GM12878 (cell line): Measurements from ENCODE around the gene FAHD2B. TPM values are rescaled to one million over a fixed set of nuclear protein-coding genes. Genes with fewer than 3 reads are reported as not detected.
"Not testable (repeated sequence)": the region's sequence is repeated elsewhere in the genome, so short reads cannot be mapped to it uniquely, and the experiment has no call there.

Experiments
- ATAC-seq: fragments of 200-7000 bp; cut with Tn5 transposase; 3 replicates; pipeline ENCODE4 v1.9.1; 2020; ENCODE audit warnings: mild to moderate bottlenecking, moderate library complexity
- BruUV-seq: library from RNA; stranded (reverse); fragments of 400-500 nt; replicated peaks from 2 replicates; lab custom pipeline; 2021; lab: Mats Ljungman, UMichigan
- CTCF ChIA-PET: fragments of 300-600 bp; sonication (Branson Sonifier 250); formaldehyde crosslinking; extraction: SDS; loops from one replicate; lab custom pipeline; 2021; ENCODE audit warnings: inconsistent platforms; lab: Yijun Ruan, JAX
- POLR2A ChIA-PET: fragments of 350-600 bp; formaldehyde crosslinking; extraction: SDS; loops from one replicate; lab custom pipeline; 2021; ENCODE audit warnings: inconsistent platforms; lab: Charles Lee
- RAD21 ChIA-PET: fragments of 300-600 bp; sonication (Branson Sonifier 250); formaldehyde crosslinking; loops from one replicate; lab custom pipeline; 2023; ENCODE audit warnings: antibody characterized with exemption; ENCODE audit not compliant: unreplicated experiment; lab: Charles Lee
- SMC1A ChIA-PET: fragments of 300-600 bp; sonication (Branson Sonifier 250); formaldehyde crosslinking; loops from one replicate; lab custom pipeline; 2023; ENCODE audit not compliant: unreplicated experiment, uncharacterized antibody; lab: Charles Lee
- DNase-seq: peaks from one replicate; pipeline ENCODE4 v3.0.0-alpha.2; 2011; ENCODE audit warnings: low read depth, low spot score
- FAIRE-seq: peaks from 3 replicates; lab custom pipeline; 2011; peaks lifted over from hg19 to GRCh38; lab: Jason Lieb, UNC
- H2AFZ ChIP-seq: 2 replicates; pipeline ENCODE4 v1.6.0; 2011; ENCODE audit warnings: low read depth, low read length, control low read depth; ENCODE audit not compliant: control insufficient read depth
- H3K27ac ChIP-seq: 2 replicates; pipeline ENCODE4 v1.5.1; 2011; ENCODE audit warnings: control low read depth; ENCODE audit not compliant: control insufficient read depth, insufficient read depth
- H3K27me3 ChIP-seq, 2 experiments: replicated peaks in 1 of 2; 2 replicates each; pipeline versions ENCODE4 v1.6.0 to v1.6.1; 2011; ENCODE audit warnings: low read length in 1 of 2; ENCODE audit not compliant: control insufficient read depth in 2 of 2, insufficient read depth in 2 of 2
- H3K36me3 ChIP-seq, 2 experiments: 2 replicates each; pipeline ENCODE4 v1.5.1; 2011; ENCODE audit warnings: low read length in 1 of 2; ENCODE audit not compliant: control insufficient read depth in 2 of 2, insufficient read depth in 2 of 2
- H3K4me1 ChIP-seq: 2 replicates; pipeline ENCODE4 v1.6.1; 2011; ENCODE audit warnings: mild to moderate bottlenecking, low read length, moderate library complexity, mixed read lengths; ENCODE audit not compliant: control insufficient read depth, insufficient read depth
- H3K4me2 ChIP-seq: 2 replicates; pipeline ENCODE4 v1.6.0; 2011; ENCODE audit warnings: control low read depth; ENCODE audit not compliant: control insufficient read depth, insufficient read depth
- H3K4me3 ChIP-seq: fragments of 200-600 bp; sonication (generic); 2 replicates; pipeline ENCODE4 v1.5.1; 2016
- H3K79me2 ChIP-seq: 2 replicates; pipeline ENCODE4 v1.6.0; 2011; ENCODE audit warnings: low read length; ENCODE audit not compliant: control insufficient read depth, insufficient read depth
- H3K9ac ChIP-seq: 2 replicates; pipeline ENCODE4 v1.8.0; 2011; ENCODE audit warnings: low read length, control low read depth, mixed read lengths; ENCODE audit not compliant: control insufficient read depth, insufficient read depth
- H3K9me3 ChIP-seq: replicated peaks from 3 replicates; pipeline ENCODE4 v1.5.1; 2011; ENCODE audit warnings: mild to moderate bottlenecking, low read length; ENCODE audit not compliant: control insufficient read depth, insufficient read depth
- H4K20me1 ChIP-seq: 2 replicates; pipeline ENCODE4 v1.6.0; 2011; ENCODE audit not compliant: control insufficient read depth, insufficient read depth
- HDGF ChIP-seq: fragments of 450-650 bp; IDR thresholded peaks from 2 replicates; pipeline ENCODE4 v1.6.1; 2016; ENCODE audit warnings: antibody characterized with exemption
- IKZF2 ChIP-seq, 2 experiments: fragments of 450-650 bp; IDR thresholded peaks; 2 replicates each; pipeline ENCODE4 v1.6.1; 2017; ENCODE audit warnings: mild to moderate bottlenecking in 2 of 2, moderate library complexity in 2 of 2
- NBN ChIP-seq: fragments of 450-650 bp; IDR thresholded peaks from 2 replicates; pipeline ENCODE4 v1.6.1; 2016
- RAD21 ChIP-seq: IDR thresholded peaks from 2 replicates; pipeline ENCODE4 v1.6.1; 2011; ENCODE audit warnings: mild to moderate bottlenecking, low read depth, low read length, moderate library complexity; ENCODE audit not compliant: insufficient read depth
- RELA ChIP-seq: fragments of 450-650 bp; IDR thresholded peaks from 2 replicates; pipeline ENCODE4 v1.8.0; 2014; ENCODE audit warnings: borderline replicate concordance; ENCODE audit not compliant: partially characterized antibody
- SMARCA5 ChIP-seq: fragments of 450-650 bp; IDR thresholded peaks from 2 replicates; pipeline ENCODE4 v1.6.1; 2017; ENCODE audit warnings: mild to moderate bottlenecking
- SMC3 ChIP-seq: IDR thresholded peaks from 2 replicates; pipeline ENCODE4 v1.6.1; 2011; ENCODE audit warnings: low read length, improper control_type of control experiment, borderline replicate concordance
- WGBS: methylation state at CpG from one replicate; pipeline ENCODE4 v1.1.6; 2016; ENCODE audit warnings: low lambda C conversion rate; ENCODE audit not compliant: insufficient replicate concordance, insufficient coverage; ENCODE audit errors: missing lambda C conversion rate; 5-methylcytosine and 5-hydroxymethylcytosine counted together
- in situ Hi-C: fragments of 300-500 bp; cut with MboI; formaldehyde crosslinking; loops from 9 replicates; pipeline ENCODE4 v1.14.3; 2018; ENCODE audit warnings: mixed read lengths
- intact Hi-C: fragments of 100-400 bp; cut with micrococcal nuclease; formaldehyde crosslinking; loops from one replicate; pipeline ENCODE4 v1.14.2; 2022; ENCODE audit not compliant: unreplicated experiment
- polyA plus RNA-seq, 11 experiments: library from polyadenylated mRNA; depleted of rRNA in 4 of 11; unstranded in 6 of 11; stranded (reverse) in 5 of 11; fragments of >200 nt; fragmentation: Nextera tagmentation in 4 of 11; fragmentation: Illumina TruSeq in 1 of 11; extraction: Ambion mirVana in 4 of 11; extraction: Trizol in 1 of 11; gene quantifications; 1 replicate in 1 of 11; 2 replicates in 10 of 11; pipeline versions ENCODE4 v1.2.1 to v1.2.3, GENCODE V29; 2011 to 2016; ENCODE audit warnings: inconsistent platforms in 2 of 11, missing spikeins in 2 of 11, low read depth in 1 of 11
- total RNA-seq, 4 experiments: library from RNA; depleted of rRNA in 3 of 4; stranded (reverse); fragments of >200 nt in 3 of 4; fragmentation: Illumina TruSeq in 1 of 4; extraction: Trizol in 1 of 4; gene quantifications; 2 replicates each; pipeline versions ENCODE4 v1.2.1 to v1.2.3, GENCODE V29; 2013 to 2021
- TF ChIP-seq, protein P1 (sequence below): fragments of 450-650 bp; IDR thresholded peaks from 2 replicates; pipeline ENCODE4 v1.6.1; 2016; ENCODE audit warnings: mild to moderate bottlenecking
- TF ChIP-seq, protein P2 (sequence below): fragments of 450-650 bp; IDR thresholded peaks from 2 replicates; pipeline ENCODE4 v1.6.1; 2017; ENCODE audit warnings: mild to moderate bottlenecking, moderate library complexity
- TF ChIP-seq, protein P3 (sequence below), 3 experiments: IDR thresholded peaks in 2 of 3; conservative IDR thresholded peaks in 1 of 3; 2 replicates each; pipeline ENCODE4 v1.5.1; 2011; ENCODE audit warnings: low read depth in 3 of 3, low read length in 3 of 3, mild to moderate bottlenecking in 3 of 3, control low read depth in 2 of 3, moderate library complexity in 2 of 3, inconsistent platforms in 1 of 3, mixed read lengths in 1 of 3; ENCODE audit not compliant: control insufficient read depth in 2 of 3, insufficient read depth in 1 of 3; ENCODE audit errors: extremely low read depth in 1 of 3
- TF ChIP-seq, protein P4 (sequence below): IDR thresholded peaks from 2 replicates; pipeline ENCODE4 v1.6.1; 2011; ENCODE audit warnings: low read depth, mild to moderate bottlenecking, low read length, moderate library complexity, borderline replicate concordance; ENCODE audit errors: extremely low read depth

Gene FAHD2B
- total and polyA plus RNA-seq, 10 of the 15 experiments (the other 5 are each of a cell fraction or from before 2014, with no cell fraction given): 3.0 to 21.2 (median 16.9) TPM

DNA sequence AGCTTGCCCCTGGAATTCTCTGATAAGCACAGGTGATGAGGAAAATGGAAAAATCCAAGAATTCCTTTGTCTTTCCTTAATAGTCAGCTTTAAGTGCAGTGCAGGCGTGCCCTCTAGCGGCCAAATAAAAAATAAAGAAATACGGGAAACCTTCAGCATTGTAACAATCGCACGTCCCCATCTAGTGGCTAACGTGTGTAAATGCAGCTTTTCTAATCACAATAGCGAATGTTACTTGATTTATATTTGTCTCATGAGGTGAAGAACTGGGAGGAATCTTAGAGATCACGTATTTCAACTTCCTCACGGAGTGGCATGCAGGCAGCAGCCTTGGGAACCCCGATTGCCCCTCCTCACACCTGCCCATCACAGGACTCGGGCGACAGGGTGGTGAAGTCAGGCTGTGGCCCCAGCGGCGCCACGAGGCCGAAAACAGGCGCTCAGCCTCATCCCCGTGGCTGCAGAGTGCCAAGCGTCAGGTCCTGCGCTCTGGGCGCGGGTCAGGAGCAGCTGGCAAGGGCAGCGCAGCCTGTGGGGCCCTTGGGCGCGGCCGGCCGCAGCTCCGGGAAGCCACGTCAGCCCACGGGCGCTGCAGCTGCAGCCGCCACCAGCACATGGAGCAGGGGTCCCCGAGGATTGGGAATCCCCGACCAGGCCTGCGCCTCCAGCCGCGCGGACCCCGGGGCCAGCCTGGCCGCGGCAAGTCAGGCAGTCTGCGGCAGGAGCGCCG lies 17.8 kb upstream of the FAHD2B start:
- TF ChIP-seq RAD21: peak; percentile 75
- peak; percentile 34; the same call in 1 of the 2 replicates for TF ChIP-seq NBN
- TF ChIP-seq SMC3: peak; percentile 49
- TF ChIP-seq IKZF2 (IDR thresholded peaks at IDR 0.05): peak; percentile 40 to 54; a peak in 2 of 4 replicates
- TF ChIP-seq HDGF: peak; percentile 14; the same call in 1 of the 2 replicates
- TF ChIP-seq RELA: peak; percentile 59
- TF ChIP-seq, protein P1, sequence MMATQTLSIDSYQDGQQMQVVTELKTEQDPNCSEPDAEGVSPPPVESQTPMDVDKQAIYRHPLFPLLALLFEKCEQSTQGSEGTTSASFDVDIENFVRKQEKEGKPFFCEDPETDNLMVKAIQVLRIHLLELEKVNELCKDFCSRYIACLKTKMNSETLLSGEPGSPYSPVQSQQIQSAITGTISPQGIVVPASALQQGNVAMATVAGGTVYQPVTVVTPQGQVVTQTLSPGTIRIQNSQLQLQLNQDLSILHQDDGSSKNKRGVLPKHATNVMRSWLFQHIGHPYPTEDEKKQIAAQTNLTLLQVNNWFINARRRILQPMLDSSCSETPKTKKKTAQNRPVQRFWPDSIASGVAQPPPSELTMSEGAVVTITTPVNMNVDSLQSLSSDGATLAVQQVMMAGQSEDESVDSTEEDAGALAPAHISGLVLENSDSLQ: peak; percentile 32; the same call in 1 of the 2 replicates
- TF ChIP-seq, protein P2, sequence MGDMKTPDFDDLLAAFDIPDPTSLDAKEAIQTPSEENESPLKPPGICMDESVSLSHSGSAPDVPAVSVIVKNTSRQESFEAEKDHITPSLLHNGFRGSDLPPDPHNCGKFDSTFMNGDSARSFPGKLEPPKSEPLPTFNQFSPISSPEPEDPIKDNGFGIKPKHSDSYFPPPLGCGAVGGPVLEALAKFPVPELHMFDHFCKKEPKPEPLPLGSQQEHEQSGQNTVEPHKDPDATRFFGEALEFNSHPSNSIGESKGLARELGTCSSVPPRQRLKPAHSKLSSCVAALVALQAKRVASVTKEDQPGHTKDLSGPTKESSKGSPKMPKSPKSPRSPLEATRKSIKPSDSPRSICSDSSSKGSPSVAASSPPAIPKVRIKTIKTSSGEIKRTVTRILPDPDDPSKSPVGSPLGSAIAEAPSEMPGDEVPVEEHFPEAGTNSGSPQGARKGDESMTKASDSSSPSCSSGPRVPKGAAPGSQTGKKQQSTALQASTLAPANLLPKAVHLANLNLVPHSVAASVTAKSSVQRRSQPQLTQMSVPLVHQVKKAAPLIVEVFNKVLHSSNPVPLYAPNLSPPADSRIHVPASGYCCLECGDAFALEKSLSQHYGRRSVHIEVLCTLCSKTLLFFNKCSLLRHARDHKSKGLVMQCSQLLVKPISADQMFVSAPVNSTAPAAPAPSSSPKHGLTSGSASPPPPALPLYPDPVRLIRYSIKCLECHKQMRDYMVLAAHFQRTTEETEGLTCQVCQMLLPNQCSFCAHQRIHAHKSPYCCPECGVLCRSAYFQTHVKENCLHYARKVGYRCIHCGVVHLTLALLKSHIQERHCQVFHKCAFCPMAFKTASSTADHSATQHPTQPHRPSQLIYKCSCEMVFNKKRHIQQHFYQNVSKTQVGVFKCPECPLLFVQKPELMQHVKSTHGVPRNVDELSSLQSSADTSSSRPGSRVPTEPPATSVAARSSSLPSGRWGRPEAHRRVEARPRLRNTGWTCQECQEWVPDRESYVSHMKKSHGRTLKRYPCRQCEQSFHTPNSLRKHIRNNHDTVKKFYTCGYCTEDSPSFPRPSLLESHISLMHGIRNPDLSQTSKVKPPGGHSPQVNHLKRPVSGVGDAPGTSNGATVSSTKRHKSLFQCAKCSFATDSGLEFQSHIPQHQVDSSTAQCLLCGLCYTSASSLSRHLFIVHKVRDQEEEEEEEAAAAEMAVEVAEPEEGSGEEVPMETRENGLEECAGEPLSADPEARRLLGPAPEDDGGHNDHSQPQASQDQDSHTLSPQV: peak; percentile 51; the same call in 1 of the 2 replicates
- TF ChIP-seq, protein P3, sequence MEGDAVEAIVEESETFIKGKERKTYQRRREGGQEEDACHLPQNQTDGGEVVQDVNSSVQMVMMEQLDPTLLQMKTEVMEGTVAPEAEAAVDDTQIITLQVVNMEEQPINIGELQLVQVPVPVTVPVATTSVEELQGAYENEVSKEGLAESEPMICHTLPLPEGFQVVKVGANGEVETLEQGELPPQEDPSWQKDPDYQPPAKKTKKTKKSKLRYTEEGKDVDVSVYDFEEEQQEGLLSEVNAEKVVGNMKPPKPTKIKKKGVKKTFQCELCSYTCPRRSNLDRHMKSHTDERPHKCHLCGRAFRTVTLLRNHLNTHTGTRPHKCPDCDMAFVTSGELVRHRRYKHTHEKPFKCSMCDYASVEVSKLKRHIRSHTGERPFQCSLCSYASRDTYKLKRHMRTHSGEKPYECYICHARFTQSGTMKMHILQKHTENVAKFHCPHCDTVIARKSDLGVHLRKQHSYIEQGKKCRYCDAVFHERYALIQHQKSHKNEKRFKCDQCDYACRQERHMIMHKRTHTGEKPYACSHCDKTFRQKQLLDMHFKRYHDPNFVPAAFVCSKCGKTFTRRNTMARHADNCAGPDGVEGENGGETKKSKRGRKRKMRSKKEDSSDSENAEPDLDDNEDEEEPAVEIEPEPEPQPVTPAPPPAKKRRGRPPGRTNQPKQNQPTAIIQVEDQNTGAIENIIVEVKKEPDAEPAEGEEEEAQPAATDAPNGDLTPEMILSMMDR (IDR thresholded peaks at IDR 0.05 in 2 of 3, conservative IDR thresholded peaks at IDR 0.05 in 1 of 3; ENCODE audit: control insufficient read depth in 2 of 3, extremely low read depth in 1 of 3, insufficient read depth in 1 of 3, low read depth in 3 of 3, low read length in 3 of 3): peak; percentile 50 to 72 (median 59); a peak in 5 of 6 replicates
- TF ChIP-seq SMARCA5: peak; percentile 72; the same call in 1 of the 2 replicates
- TF ChIP-seq, protein P4, sequence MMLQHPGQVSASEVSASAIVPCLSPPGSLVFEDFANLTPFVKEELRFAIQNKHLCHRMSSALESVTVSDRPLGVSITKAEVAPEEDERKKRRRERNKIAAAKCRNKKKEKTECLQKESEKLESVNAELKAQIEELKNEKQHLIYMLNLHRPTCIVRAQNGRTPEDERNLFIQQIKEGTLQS: peak; percentile 24; the same call in 1 of the 2 replicates
- Histone ChIP-seq H3K9ac (peak overlapping the region; percentile 59; the same call in 1 of the 2 replicates), H3K4me2 (peak overlapping the region; percentile 91), H3K4me3 (peak overlapping the region; percentile 87), H3K27ac (peak overlapping the region; percentile 71), H2AFZ (peak overlapping the region; percentile 78)
- BruUV-seq, H3K36me3 ChIP-seq, H3K9me3 ChIP-seq, H4K20me1 ChIP-seq, FAIRE-seq, H3K4me1 ChIP-seq, H3K79me2 ChIP-seq, H3K27me3 ChIP-seq: not testable (repeated sequence)
- intact Hi-C loops: loop anchor here (2.0 to 5.0 kb wide), 3 partner anchors 100 to 256 kb away; no protein-coding TSS in a partner anchor
- ATAC-seq: peak; percentile 76
- POLR2A ChIA-PET: interaction anchor here (0.5 to 1.2 kb wide), 3 partner anchors 17 to 308 kb away, joined by 3 to 6 read pairs (median 5); partner anchors contain the start of gene ANKRD39
- RAD21 ChIA-PET: interaction anchor here (0.7 to 2.7 kb wide), 8 partner anchors 150 to 350 kb away, joined by 3 to 22 read pairs (median 4); partner anchors contain the start of gene ANKRD39
- DNase-seq: peak; percentile 9
- in situ Hi-C loops: loop anchor here (10.0 kb wide), 1 partner anchor 258 kb away; the partner anchor contains the start of gene ANKRD39
- CTCF ChIA-PET: interaction anchor here (0.6 to 2.9 kb wide), 28 partner anchors 17 to 1120 kb away, joined by 3 to 35 read pairs (median 3); partner anchors contain the start of genes ANKRD39 and CNNM3
- 1% methylated on average over 30 of the region's 44 CpGs for WGBS
- SMC1A ChIA-PET: interaction anchor here (0.9 to 2.0 kb wide), 9 partner anchors 102 to 312 kb away, joined by 3 to 10 read pairs (median 3); partner anchors contain the start of gene ANKRD39
